Pulmonary artery endothelial cell (primary cell): ENCODE measurements around the gene PHLDA3. TPM values are rescaled to one million over a fixed set of nuclear protein-coding genes. Genes with fewer than 3 reads are reported as not detected.
"Not testable (repeated sequence)": the region's sequence is repeated elsewhere in the genome, so short reads cannot be mapped to it uniquely, and the experiment has no call there.

Experiments used
- DNase-seq: peaks from one replicate; pipeline ENCODE4 v3.0.0-alpha.2; 2011; ENCODE audit warnings: low read depth, low spot score
- total RNA-seq: library from RNA; depleted of rRNA; stranded (reverse); fragments of >200 nt; gene quantifications from 2 replicates; pipeline ENCODE4 v1.2.3, GENCODE V29; 2014

The PHLDA3 gene
- total RNA-seq, 1 donor from 2014 or later, result 55.1 TPM

- DNase-seq, result peak; percentile 64
Observed at GRCh38 chr1:201486187-201486586, 17.2 kb upstream of the PHLDA3 start.

GRCh38 chr1:201485184-201485774, 16.3 kb upstream of the PHLDA3 start:
- no peak for DNase-seq

DNA sequence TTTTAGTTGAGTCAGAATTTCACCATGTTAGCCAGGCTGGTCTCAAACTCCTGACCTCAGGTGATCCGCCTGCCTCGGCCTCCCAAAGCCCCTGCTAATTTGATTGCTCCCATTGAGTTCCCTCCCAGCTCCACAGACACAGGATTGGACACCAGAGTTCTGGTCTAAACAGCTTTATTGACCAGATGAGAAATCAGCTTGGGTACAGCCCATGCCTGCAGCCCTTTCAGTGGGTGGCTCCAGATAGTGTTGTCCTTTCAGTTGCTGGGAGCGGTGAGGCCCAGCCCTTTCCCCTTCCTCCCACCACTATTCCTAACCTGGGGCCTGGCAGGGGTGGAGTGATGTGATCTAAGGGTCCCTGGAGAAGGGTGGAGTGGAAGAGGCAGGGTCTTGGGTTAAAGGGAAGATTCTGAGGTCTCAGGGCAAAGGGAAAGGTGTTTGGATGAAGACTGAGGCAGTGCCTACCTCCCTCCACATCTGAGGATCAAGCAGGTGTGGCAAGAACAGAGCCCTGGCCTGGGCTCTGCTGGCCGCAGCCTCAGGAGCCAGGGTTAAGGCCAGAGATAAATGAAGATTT, 14.5 kb upstream of the PHLDA3 start:
- DNase-seq, result no peak

- no peak for DNase-seq
Observed at GRCh38 chr1:201482755-201483154, 13.8 kb upstream of the PHLDA3 start.

- peak; percentile 41 for DNase-seq
Observed at GRCh38 chr1:201481761-201482493, 12.9 kb upstream of the PHLDA3 start.

DNA sequence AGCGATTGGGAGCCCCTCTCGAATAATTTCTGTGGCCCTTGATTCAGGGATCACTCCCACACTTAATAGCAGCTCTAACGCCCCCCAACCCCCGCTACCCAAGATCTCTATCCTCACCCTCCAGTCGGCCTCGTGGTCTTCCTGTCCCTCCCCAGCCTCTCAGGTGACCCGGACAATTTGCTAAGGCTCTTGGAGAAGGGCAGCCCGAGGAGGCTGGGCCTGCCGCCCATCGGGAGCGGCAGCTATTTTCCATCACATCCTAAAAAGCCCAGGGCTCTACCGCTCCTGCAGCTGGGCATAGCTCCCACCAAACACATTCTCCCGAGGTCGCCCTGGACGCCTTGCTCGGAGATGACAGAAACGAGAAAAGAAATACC, 12.0 kb upstream of the PHLDA3 start:
- no peak for DNase-seq

- no peak for DNase-seq
Observed at GRCh38 chr1:201480231-201481003, 11.4 kb upstream of the PHLDA3 start.

GRCh38 chr1:201479201-201479730, 10.3 kb upstream of the PHLDA3 start:
- DNase-seq, result no peak

GRCh38 chr1:201478666-201479065, 9.7 kb upstream of the PHLDA3 start:
- DNase-seq, result not testable (repeated sequence)

DNA sequence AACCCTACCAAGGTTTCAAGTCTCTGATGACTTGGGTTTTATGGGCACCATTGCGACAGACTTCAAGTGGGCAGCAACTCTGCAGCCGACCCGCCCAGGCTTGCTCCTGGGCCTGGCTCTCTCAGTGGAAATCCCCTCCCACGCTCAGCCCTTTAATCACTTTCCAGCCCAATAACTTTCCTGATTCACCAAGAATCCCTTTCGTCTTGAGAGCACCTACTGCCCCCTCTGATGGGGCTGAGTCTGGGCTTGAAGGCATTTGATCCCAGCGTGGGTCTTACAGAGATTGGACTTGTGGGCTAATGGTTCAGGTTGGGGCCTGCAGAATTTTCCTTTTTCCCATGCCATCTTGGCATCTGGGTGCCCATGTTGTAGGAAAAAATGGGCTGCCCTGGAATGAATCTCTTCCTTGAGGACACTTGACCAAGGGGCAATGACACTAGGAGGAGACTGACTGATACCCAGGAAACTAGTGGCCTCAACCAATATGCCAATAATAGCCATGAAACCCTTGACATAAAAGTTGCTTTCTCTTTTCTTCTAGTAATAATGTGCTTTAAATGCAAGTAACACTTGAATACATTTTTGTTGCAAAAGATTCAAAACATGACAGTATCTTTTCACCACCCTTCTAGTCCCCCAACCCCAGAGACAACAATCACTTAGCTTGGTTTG, 7.8 kb upstream of the PHLDA3 start:
- DNase-seq, result no peak

- DNase-seq, result no peak
Observed at GRCh38 chr1:201475915-201476669, 7.1 kb upstream of the PHLDA3 start.

GRCh38 chr1:201475130-201475529, 6.1 kb upstream of the PHLDA3 start:
- no peak for DNase-seq

GRCh38 chr1:201473296-201473695, 4.3 kb upstream of the PHLDA3 start:
- no peak for DNase-seq

- not testable (repeated sequence) for DNase-seq
Observed at GRCh38 chr1:201472321-201472720, 3.3 kb upstream of the PHLDA3 start.

DNA sequence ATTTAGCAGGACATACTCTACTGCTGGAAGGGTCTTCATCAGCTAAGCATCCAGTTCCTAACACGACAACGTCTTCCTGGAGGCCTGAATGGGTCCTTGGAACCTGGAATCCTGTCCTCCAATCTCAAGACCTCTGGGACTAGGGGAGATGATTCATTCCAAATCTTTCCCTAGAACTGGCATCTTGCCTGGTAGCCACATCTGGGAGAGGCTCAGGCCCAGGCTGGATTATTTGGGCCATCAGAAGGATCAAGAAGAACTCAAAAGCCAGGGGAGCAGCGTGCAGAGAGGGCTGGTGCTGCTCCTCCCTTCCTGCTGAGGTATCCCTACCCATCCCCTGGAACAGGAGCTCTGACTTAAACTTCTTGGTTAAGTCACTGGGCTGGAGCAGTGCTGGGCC, 2.8 kb upstream of the PHLDA3 start:
- no peak for DNase-seq

DNA sequence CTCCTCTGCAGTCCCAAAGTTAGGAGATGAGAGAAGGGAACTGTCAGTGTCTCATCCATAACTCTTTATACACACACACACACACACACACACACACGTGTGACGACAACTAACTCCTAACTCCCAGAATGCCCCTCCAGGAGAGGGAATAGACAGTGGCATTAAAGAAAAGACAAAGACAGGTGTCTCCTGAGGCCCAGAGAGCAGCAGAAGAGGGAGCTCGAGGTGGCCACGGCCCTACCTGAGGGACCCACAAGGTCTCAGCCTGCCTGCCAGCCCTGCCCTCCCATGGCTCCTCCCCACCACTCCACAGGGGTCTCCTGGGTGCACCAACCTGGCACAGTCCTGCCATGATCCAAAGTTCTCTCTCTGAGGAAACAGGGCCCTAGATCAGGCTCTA, 1.6 kb upstream of the PHLDA3 start:
- no peak for DNase-seq

- DNase-seq, result no peak
Observed at GRCh38 chr1:201469645-201470074, 672 bp upstream of the PHLDA3 start.

GRCh38 chr1:201468501-201468843, 516 bp downstream of the PHLDA3 start:
- DNase-seq, result no peak

GRCh38 chr1:201466492-201466891, 2.5 kb downstream of the PHLDA3 start:
- no peak for DNase-seq

DNA sequence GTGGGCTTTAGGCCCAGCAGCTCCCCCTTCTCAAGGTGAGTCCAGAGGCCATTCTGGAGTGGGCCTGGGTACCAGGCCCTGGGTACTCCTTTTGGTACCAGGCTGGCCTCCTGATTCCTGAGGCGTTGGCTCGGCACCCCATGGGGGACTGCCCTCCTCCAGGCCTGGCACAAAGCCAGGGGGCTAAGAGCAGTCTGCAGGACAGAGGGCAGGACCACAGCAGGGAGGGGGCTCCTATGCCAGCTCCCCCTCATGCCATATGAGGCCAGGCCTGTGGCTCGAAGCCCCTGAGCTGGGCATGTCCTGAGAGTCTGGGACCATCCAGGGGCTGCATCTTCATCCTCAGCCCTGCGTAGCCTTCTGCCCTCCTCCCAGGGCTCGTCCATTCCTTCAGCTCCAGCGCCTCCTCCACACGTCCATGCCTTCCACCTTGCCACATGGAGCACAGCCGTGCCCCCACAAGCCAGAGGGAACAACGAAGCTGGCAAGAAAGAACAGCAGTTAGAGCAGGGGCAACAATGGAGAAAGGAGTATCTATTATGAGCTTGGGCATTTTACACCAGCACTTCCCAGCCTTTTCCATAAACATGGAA, 3.2 kb downstream of the PHLDA3 start:
- no peak for DNase-seq
